Nephron (organoid): ENCODE results near the gene DCAF12L1.

Experiments
- H3K27ac Mint-ChIP-seq, 3 experiments: 2 replicates each; pipeline ENCODE4 v1.8.0; 2020; ENCODE audit warnings: mixed read lengths in 3 of 3, mild to moderate bottlenecking in 2 of 3, moderate library complexity in 1 of 3
- H3K27me3 Mint-ChIP-seq: 2 replicates; pipeline ENCODE4 v1.8.0; 2021; ENCODE audit warnings: low read depth, mild to moderate bottlenecking, moderate library complexity, mixed read lengths
- H3K36me3 Mint-ChIP-seq: 2 replicates; pipeline ENCODE4 v1.8.0; 2020; ENCODE audit warnings: low read depth, mixed read lengths
- H3K4me1 Mint-ChIP-seq: 2 replicates; pipeline ENCODE4 v1.8.0; 2020; ENCODE audit warnings: mixed read lengths
- H3K4me3 Mint-ChIP-seq, 3 experiments: 2 replicates each; pipeline ENCODE4 v1.8.0; 2020; ENCODE audit warnings: mild to moderate bottlenecking in 3 of 3, mixed read lengths in 3 of 3, moderate library complexity in 2 of 3
- H3K9me3 Mint-ChIP-seq: 2 replicates; pipeline ENCODE4 v1.8.0; 2020; ENCODE audit warnings: mixed read lengths
- TF ChIP-seq, protein P1 (sequence below), 3 experiments: fragments of 200-600 bp; sonication (generic); IDR thresholded peaks; one replicate each; pipeline ENCODE4 v1.5.0; 2021; ENCODE audit warnings: antibody characterized with exemption in 3 of 3; ENCODE audit not compliant: unreplicated experiment in 3 of 3

Gene DCAF12L1

DNA sequence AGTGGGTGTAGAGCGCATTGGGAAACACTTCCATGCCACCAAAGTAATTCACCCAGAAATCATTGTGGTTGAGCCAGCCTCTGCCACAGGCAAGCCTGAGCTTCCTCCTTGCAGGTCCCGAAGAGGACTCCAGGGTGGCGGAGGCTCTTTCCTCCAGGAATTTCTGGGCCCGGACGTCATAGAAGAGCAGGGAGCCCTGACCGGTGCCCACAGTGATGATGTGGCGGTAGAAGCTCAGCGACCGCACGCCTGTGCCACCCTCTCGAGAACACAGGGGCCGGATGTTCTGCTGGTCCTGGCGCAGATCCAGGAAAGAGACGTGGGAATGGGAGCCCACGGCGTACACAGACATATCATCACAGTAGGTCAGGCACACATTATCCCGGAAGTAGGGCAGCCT lies 1.3 kb downstream of the DCAF12L1 start:
- TF ChIP-seq, protein P1, sequence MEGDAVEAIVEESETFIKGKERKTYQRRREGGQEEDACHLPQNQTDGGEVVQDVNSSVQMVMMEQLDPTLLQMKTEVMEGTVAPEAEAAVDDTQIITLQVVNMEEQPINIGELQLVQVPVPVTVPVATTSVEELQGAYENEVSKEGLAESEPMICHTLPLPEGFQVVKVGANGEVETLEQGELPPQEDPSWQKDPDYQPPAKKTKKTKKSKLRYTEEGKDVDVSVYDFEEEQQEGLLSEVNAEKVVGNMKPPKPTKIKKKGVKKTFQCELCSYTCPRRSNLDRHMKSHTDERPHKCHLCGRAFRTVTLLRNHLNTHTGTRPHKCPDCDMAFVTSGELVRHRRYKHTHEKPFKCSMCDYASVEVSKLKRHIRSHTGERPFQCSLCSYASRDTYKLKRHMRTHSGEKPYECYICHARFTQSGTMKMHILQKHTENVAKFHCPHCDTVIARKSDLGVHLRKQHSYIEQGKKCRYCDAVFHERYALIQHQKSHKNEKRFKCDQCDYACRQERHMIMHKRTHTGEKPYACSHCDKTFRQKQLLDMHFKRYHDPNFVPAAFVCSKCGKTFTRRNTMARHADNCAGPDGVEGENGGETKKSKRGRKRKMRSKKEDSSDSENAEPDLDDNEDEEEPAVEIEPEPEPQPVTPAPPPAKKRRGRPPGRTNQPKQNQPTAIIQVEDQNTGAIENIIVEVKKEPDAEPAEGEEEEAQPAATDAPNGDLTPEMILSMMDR (IDR thresholded peaks at IDR 0.05; ENCODE audit: unreplicated experiment in 3 of 3), result no peak
- H3K36me3 Mint-ChIP-seq, result no peaks in the 10 kb centered on the region
- peaks cover 14% of the 10 kb centered on the region for H3K9me3 Mint-ChIP-seq
- H3K27me3 Mint-ChIP-seq, result peaks cover 19% of the 10 kb centered on the region
- H3K4me3 Mint-ChIP-seq, result peak overlapping the region; percentile 56 to 78 (median 62)
- H3K27ac Mint-ChIP-seq, result peak overlapping the region in 2 of 3 experiments; percentile 64 to 82
- peaks cover 4% of the 10 kb centered on the region for H3K4me1 Mint-ChIP-seq

DNA sequence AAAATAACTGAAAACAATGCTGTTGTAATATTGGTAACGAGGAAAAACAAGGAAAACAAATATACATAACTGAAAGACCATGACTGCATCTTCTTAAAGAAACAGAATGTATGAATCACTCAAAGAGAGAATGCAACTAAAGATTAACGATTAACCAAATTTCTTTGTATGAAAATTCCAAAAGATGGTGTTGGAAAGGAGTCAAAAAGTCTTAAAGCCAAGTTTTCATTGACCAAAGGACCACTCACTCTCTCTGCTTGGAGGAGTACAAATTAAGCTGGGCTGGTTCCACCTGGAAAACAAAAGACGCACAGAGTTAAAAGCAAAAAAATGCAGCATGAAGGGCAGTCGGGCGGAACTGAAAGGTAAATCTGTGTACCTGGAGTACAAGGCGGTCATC lies 1.8 kb downstream of the DCAF12L1 start:
- Mint-ChIP-seq H3K36me3 (no peaks in the 10 kb centered on the region), H3K27ac (peak overlapping the region in 2 of 3 experiments; percentile 64 to 82), H3K4me3 (peak overlapping the region; percentile 56 to 78 (median 62)), H3K9me3 (peaks cover 14% of the 10 kb centered on the region), H3K27me3 (peaks cover 19% of the 10 kb centered on the region), H3K4me1 (peaks cover 4% of the 10 kb centered on the region)
- TF ChIP-seq, protein P1 (IDR thresholded peaks at IDR 0.05; ENCODE audit: unreplicated experiment in 3 of 3), result no peak

DNA sequence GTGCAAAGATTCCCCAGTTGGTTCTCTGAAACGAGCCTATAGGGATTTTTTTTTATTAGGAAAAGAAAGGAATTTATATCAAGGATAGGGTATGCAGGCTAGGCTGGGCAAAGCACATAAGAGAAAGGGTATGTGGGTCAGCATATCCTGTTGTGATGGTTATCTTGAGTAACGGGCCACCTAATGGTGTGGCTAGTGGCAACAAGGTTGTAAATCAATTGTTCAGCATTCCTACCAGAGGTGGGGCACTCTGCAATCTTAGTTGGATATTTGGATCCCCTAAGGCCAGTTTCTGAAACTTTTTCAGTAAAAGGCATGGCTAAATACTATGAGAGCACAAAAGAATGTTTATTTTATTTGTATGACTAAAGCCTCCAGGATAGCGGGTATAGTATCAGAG lies 42.7 kb downstream of the DCAF12L1 start:
- Mint-ChIP-seq H3K9me3 (peaks cover 16% of the 10 kb centered on the region), H3K4me3 (no peak overlapping the region), H3K4me1 (no peaks in the 10 kb centered on the region), H3K27ac (no peak overlapping the region), H3K27me3 (no peaks in the 10 kb centered on the region), H3K36me3 (no peaks in the 10 kb centered on the region)
- TF ChIP-seq, protein P1 (IDR thresholded peaks at IDR 0.05; ENCODE audit: unreplicated experiment in 3 of 3), result no peak
